Astrocyte of the cerebellum (primary cell): ENCODE measurements around the gene PHYHIPL.

Source experiments
- DNase-seq: peaks from one replicate; pipeline ENCODE4 v3.0.0-alpha.2; 2011; ENCODE audit warnings: low read depth
- H3K4me3 ChIP-seq: 2 replicates; pipeline ENCODE4 v1.5.1; 2011; ENCODE audit warnings: mild to moderate bottlenecking, low read depth, low read length, moderate library complexity
- CTCF ChIP-seq: IDR thresholded peaks from 2 replicates; pipeline ENCODE4 v1.5.1; 2012; ENCODE audit warnings: low read length, low read depth, moderate library complexity, mild to moderate bottlenecking; ENCODE audit errors: missing control alignments
- in situ Hi-C: cut with HindIII; loops from 2 replicates; pipeline ENCODE4 v1.10.0; 2017; ENCODE audit warnings: low sequenced_read_pairs

Gene PHYHIPL

DNA sequence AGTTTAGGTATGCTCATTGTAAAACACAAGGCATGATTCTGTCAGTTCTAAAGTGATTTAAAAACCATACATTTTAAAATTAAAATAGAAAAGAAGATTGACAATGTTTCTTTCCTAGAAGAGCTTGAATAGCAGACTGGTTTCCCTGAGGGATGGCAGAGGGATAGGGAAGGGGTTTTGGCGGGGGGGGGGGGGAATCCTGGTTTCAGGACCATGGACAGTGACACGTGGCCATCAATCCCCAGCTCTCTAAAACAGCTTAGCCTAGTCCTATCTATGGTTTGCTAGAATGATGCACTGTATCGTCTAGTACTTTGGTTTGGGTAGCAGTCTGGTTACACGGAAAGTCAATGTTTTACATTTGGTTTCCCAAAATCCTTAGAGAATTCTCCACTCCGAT, 88.7 kb downstream of the PHYHIPL start:
- H3K4me3 ChIP-seq = no peak overlapping the region
- in situ Hi-C loops = no loop called here
- no peak for TF ChIP-seq CTCF
- no peak for DNase-seq

DNA sequence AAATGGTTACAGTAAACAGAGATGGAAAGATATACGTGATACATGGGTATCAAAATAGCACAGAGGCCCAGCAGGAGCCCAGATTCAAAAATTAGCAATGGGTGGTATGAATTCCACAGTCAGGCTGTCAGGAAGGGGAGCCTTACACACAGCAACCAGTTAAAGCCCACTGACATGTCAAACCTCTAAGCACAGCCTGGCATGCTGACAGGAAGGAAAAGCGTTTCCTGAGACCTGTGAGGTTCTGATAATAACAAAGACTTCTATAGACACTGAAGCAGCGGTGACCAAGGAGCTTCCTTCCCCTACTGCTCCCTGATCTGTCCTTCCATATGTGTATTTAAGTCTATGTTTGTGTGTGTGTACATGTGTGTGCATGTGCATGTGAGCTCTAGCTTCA, 89.9 kb downstream of the PHYHIPL start:
- in situ Hi-C loops = no loop called here

DNA sequence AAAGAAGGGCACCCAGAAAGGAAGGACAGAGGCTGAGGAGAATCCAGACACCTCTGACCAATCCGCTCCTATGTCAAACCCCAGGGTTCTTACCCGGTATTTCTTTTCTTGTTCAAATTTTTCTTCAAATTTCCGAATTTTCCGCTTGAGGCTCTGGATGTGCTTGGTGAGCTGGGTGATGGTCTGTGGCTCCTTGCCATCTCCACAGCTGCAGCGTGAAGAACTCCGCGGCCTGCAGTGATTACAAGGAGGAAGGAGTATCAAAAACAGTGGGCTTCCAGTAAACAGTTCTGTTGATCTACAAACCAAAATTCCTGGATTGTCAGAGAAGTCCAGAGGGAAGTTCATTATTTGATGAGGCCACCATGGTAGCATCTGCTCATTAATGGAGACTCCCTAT, 92.0 kb downstream of the PHYHIPL start:
- no peak for TF ChIP-seq CTCF
- in situ Hi-C loops = no loop called here
- DNase-seq = no peak
- H3K4me3 ChIP-seq = no peak overlapping the region

More for the DNA sequence above, 89.9 kb downstream of the PHYHIPL start:
- DNase-seq = no peak
- H3K4me3 ChIP-seq = no peak overlapping the region
- no peak for TF ChIP-seq CTCF

DNA sequence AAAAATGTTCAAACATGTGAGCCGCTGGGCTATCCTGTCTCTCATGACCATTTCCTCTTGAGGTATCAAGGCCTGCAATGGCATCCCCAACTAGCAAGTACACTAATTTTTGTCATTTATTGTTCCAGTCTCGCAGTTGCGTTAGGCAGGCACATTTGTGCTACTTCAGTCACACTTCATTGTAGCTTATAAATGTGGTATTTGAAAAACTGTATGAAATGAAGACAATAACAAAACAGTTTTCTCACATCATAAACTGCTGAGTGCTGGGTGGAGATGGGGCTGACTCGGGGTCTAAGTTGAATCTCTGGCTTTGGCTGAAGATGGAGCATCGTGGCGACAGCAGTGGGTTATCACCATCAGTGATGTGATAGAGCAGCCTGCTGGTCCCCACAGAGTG, 93.2 kb downstream of the PHYHIPL start:
- H3K4me3 ChIP-seq = no peak overlapping the region
- in situ Hi-C loops = no loop called here
- no peak for DNase-seq
- TF ChIP-seq CTCF = no peak

- TF ChIP-seq CTCF = no peak
Measured at GRCh38 chr10:59270492-59270891, 94.0 kb downstream of the PHYHIPL start.

GRCh38 chr10:59271160-59271559, 94.7 kb downstream of the PHYHIPL start:
- in situ Hi-C loops = no loop called here
- H3K4me3 ChIP-seq = no peak overlapping the region
- no peak for DNase-seq
- TF ChIP-seq CTCF = no peak

More at GRCh38 chr10:59270492-59270891, 94.0 kb downstream of the PHYHIPL start:
- in situ Hi-C loops = no loop called here
- no peak for DNase-seq
- H3K4me3 ChIP-seq = no peak overlapping the region

- no peak for DNase-seq
- in situ Hi-C loops = no loop called here
- H3K4me3 ChIP-seq = no peak overlapping the region
- no peak for TF ChIP-seq CTCF
Measured at GRCh38 chr10:59272061-59272460, 95.6 kb downstream of the PHYHIPL start.
